Measurements from ENCODE around the gene SLC26A8.

The SLC26A8 gene

GRCh38 chr6:36064770-36065396 is 40.4 kb upstream of the SLC26A8 start:
- peaks cover 33% of the 10 kb centered on the region for H4K20me1 ChIP-seq (ENCODE audit: low read depth, low read length)
- no peak for TF ChIP-seq EZH2phosphoT487 (conservative IDR thresholded peaks at IDR 0.05; ENCODE audit: low read length)
- no peak for TF ChIP-seq CTCF (IDR thresholded peaks at IDR 0.05; ENCODE audit: insufficient read depth, low read length, poor library complexity, severe bottlenecking)

GRCh38 chr6:36063318-36064060 is 39.0 kb upstream of the SLC26A8 start:
- Histone ChIP-seq H3K9me3 (ENCODE audit: insufficient read depth, low read length) (no peaks in the 10 kb centered on the region), H3K9me2 (replicated peaks; ENCODE audit: insufficient read depth, low read length) (no peaks in the 10 kb centered on the region), H3K9ac (ENCODE audit: low read length) (no peak overlapping the region), H3K36me3 (ENCODE audit: low read length) (peaks cover 27% of the 10 kb centered on the region; the same call in 1 of the 2 replicates), H4K20me1 (ENCODE audit: low read depth, low read length) (peaks cover 23% of the 10 kb centered on the region), H3K79me2 (ENCODE audit: insufficient read depth, low read length) (peaks cover 90% of the 10 kb centered on the region), H3K4me3 (ENCODE audit: insufficient read depth, low read length, poor library complexity, severe bottlenecking) (no peak overlapping the region), H3K27ac (ENCODE audit: low read depth, low read length) (no peak overlapping the region), H2AFZ (ENCODE audit: low read depth, low read length, severe bottlenecking) (no peak overlapping the region), H3K27me3 (ENCODE audit: low read length) (no peaks in the 10 kb centered on the region), H3F3A (ENCODE audit: insufficient read depth) (peaks cover 10% of the 10 kb centered on the region; the same call in 1 of the 2 replicates), H3K4me2 (ENCODE audit: low read depth, low read length, poor library complexity, severe bottlenecking) (no peak overlapping the region)
- TF ChIP-seq EZH2phosphoT487 (conservative IDR thresholded peaks at IDR 0.05; ENCODE audit: low read length) = no peak
- TF ChIP-seq CTCF (IDR thresholded peaks at IDR 0.05; ENCODE audit: insufficient read depth, low read length, poor library complexity, severe bottlenecking) = no peak

More at GRCh38 chr6:36064770-36065396, 40.4 kb upstream of the SLC26A8 start:
- Histone ChIP-seq H3F3A (ENCODE audit: insufficient read depth) (peaks cover 16% of the 10 kb centered on the region), H3K27me3 (ENCODE audit: low read length) (no peaks in the 10 kb centered on the region), H3K36me3 (ENCODE audit: low read length) (peaks cover 20% of the 10 kb centered on the region; the same call in 1 of the 2 replicates), H3K9ac (ENCODE audit: low read length) (no peak overlapping the region), H3K4me2 (ENCODE audit: low read depth, low read length, poor library complexity, severe bottlenecking) (no peak overlapping the region), H3K27ac (ENCODE audit: low read depth, low read length) (no peak overlapping the region), H3K9me3 (ENCODE audit: insufficient read depth, low read length) (no peaks in the 10 kb centered on the region), H3K4me3 (ENCODE audit: insufficient read depth, low read length, poor library complexity, severe bottlenecking) (no peak overlapping the region), H3K79me2 (ENCODE audit: insufficient read depth, low read length) (peaks cover 92% of the 10 kb centered on the region), H2AFZ (ENCODE audit: low read depth, low read length, severe bottlenecking) (no peak overlapping the region), H3K9me2 (replicated peaks; ENCODE audit: insufficient read depth, low read length) (no peaks in the 10 kb centered on the region)

- Histone ChIP-seq H2AFZ (ENCODE audit: low read depth, low read length, severe bottlenecking) (no peak overlapping the region), H3K27me3 (ENCODE audit: low read length) (no peaks in the 10 kb centered on the region), H3K9me3 (ENCODE audit: insufficient read depth, low read length) (no peaks in the 10 kb centered on the region), H3K4me3 (ENCODE audit: insufficient read depth, low read length, poor library complexity, severe bottlenecking) (no peak overlapping the region), H3K9ac (ENCODE audit: low read length) (no peak overlapping the region), H3K79me2 (ENCODE audit: insufficient read depth, low read length) (peaks cover 90% of the 10 kb centered on the region), H3K36me3 (ENCODE audit: low read length) (peaks cover 31% of the 10 kb centered on the region; the same call in 1 of the 2 replicates), H3K27ac (ENCODE audit: low read depth, low read length) (no peak overlapping the region), H3K4me2 (ENCODE audit: low read depth, low read length, poor library complexity, severe bottlenecking) (no peak overlapping the region), H4K20me1 (ENCODE audit: low read depth, low read length) (peaks cover 21% of the 10 kb centered on the region), H3K9me2 (replicated peaks; ENCODE audit: insufficient read depth, low read length) (no peaks in the 10 kb centered on the region), H3F3A (ENCODE audit: insufficient read depth) (peaks cover 10% of the 10 kb centered on the region; the same call in 1 of the 2 replicates)
- TF ChIP-seq EZH2phosphoT487 (conservative IDR thresholded peaks at IDR 0.05; ENCODE audit: low read length) (no peak), CTCF (IDR thresholded peaks at IDR 0.05; ENCODE audit: insufficient read depth, low read length, poor library complexity, severe bottlenecking) (no peak)
Observed at GRCh38 chr6:36062247-36062646, 37.8 kb upstream of the SLC26A8 start.
